ENCODE results near the gene GLB1L.

The GLB1L gene

GRCh38 chr2:219252900-219253752 is 7.9 kb upstream of the GLB1L start, which contains the start of gene TUBA4B:
Gene TUBA4B (plus strand): TSS chr2:219253243. CDS start chr2:219253408, 165 bp downstream.
- DNase-seq (ENCODE audit: low read depth) = no peak

GRCh38 chr2:219252570-219252899 is 7.3 kb upstream of the GLB1L start:
- no peak for DNase-seq (ENCODE audit: low read depth)

GRCh38 chr2:219252084-219252483 is 6.8 kb upstream of the GLB1L start:
- DNase-seq (ENCODE audit: low read depth) = no peak

- no peak for DNase-seq (ENCODE audit: low read depth)
These were observed 6.4 kb upstream of the GLB1L start for GRCh38 chr2:219251656-219252055.

GRCh38 chr2:219250049-219250781 is 5.0 kb upstream of the GLB1L start:
- no peak for DNase-seq (ENCODE audit: low read depth)

GRCh38 chr2:219249203-219249980 is 4.1 kb upstream of the GLB1L start:
- DNase-seq (ENCODE audit: low read depth) = peak; percentile 58

GRCh38 chr2:219248845-219249202 is 3.6 kb upstream of the GLB1L start:
- DNase-seq (ENCODE audit: low read depth) = no peak

- no peak for DNase-seq (ENCODE audit: low read depth)
These were observed 2.7 kb upstream of the GLB1L start for GRCh38 chr2:219247678-219248642.

GRCh38 chr2:219246559-219246958 is 1.3 kb upstream of the GLB1L start:
- DNase-seq (ENCODE audit: low read depth) = no peak

GRCh38 chr2:219245899-219246230 is 621 bp upstream of the GLB1L start:
- DNase-seq (ENCODE audit: low read depth) = no peak

- DNase-seq (ENCODE audit: low read depth) = no peak
These were observed 476 bp downstream of the GLB1L start for GRCh38 chr2:219244789-219245147.

GRCh38 chr2:219243291-219243761 is 1.9 kb downstream of the GLB1L start:
- DNase-seq (ENCODE audit: low read depth) = no peak

- no peak for DNase-seq (ENCODE audit: low read depth)
These were observed 10.9 kb downstream of the GLB1L start for GRCh38 chr2:219234331-219234730.

- DNase-seq (ENCODE audit: low read depth) = no peak
These were observed 15.1 kb downstream of the GLB1L start for GRCh38 chr2:219230059-219230540.

- DNase-seq (ENCODE audit: low read depth) = peak; percentile 99
These were observed 15.8 kb downstream of the GLB1L start, which contains the start of the genes ANKZF1 and ATG9A for GRCh38 chr2:219229305-219230058. Gene ANKZF1 (plus strand): TSS chr2:219229806. CDS start chr2:219230258, 452 bp downstream. Gene ATG9A (minus strand): TSS chr2:219229636. CDS start chr2:219228024, 1,612 bp downstream.

- DNase-seq (ENCODE audit: low read depth) = no peak
These were observed 16.3 kb downstream of the GLB1L start for GRCh38 chr2:219228911-219229304.

GRCh38 chr2:219228041-219228910 is 17.0 kb downstream of the GLB1L start:
- no peak for DNase-seq (ENCODE audit: low read depth)

- DNase-seq (ENCODE audit: low read depth) = no peak
These were observed 19.9 kb downstream of the GLB1L start for GRCh38 chr2:219225350-219225749.

- no peak for DNase-seq (ENCODE audit: low read depth)
These were observed 21.2 kb downstream of the GLB1L start for GRCh38 chr2:219223831-219224610.

All from stromal cell of bone marrow (primary cell).